CD4-positive, alpha-beta T cell treated with Interleukin-17A for 1 hour (primary cell): ENCODE data around the gene PNPLA2.

Experiments used
- DNase-seq: peaks from one replicate; pipeline ENCODE4 v3.0.0-alpha.2; 2020

Gene PNPLA2

GRCh38 chr11:819943-820649, 1.4 kb downstream of the PNPLA2 start:
- peak; percentile 96 for DNase-seq

DNA sequence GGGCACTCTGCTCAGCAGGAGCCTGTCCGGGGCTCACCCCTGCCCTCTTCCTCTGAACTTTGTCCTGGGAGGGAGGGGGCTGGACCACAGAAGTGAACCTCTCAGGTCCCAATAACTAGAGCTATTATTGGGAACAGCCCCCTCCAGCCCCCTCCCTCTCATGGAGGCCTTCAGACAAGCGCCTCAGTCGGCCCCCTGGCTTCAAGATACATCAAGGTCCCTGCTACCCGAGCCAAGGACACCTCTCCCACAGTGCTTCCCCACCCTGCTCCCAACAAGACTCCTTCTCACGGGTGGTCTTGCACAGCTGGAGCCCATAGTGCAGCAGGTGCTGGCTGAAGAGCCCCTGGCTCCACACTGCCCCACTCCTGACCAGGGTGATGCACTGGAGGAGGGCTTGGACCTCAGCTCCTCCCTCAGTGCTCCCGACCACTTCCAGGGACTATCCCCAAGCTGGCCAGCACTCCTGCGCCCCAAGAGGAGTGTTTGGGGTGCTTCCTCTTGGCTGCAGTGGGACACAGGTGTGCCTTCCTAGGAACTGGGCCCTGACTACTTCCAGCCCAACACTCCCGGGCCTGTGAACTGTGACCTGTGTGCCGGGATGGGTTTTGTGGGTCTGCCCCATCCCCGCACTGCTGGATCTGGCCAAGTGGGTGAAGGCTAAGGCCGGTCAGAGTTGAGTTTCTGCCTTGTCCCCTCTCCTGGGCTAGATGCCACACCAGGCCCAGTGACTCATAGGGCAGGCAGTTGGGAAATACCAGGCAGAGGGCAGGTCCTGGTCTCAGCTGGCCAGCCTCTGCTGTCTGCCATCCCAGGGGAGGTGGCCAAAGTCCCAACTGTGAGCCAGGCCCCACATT, 2.2 kb downstream of the PNPLA2 start:
- no peak for DNase-seq

DNA sequence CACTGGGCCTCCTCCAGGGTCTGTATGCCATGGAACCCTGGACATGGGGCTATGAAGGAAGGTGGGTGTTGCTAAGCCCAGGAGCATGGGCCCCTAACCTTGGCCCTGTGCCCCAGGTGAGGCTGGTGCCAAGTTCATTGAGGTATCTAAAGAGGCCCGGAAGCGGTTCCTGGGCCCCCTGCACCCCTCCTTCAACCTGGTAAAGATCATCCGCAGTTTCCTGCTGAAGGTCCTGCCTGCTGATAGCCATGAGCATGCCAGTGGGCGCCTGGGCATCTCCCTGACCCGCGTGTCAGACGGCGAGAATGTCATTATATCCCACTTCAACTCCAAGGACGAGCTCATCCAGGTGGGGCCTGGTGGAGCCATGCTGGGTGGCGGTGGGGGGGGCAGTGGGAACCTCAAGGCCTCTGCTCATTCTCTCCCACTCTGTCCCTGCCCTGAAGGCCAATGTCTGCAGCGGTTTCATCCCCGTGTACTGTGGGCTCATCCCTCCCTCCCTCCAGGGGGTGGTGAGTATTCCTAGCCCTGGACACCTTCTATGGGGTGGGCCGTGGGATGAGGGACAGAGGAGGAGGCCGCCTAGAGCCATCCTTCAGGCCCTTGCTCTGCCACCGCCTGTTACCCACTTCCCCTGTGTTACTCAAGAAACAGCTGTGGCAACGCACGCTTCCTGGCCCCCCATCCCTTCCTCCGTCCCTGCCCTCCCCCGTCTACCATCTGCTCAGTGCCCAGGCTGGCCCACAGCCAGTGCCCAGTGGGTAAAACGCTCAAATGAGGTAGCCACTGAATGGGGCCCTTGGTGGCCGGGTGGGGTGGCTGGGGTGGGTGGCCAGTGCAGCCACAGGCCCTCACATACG, 3.0 kb downstream of the PNPLA2 start:
- DNase-seq, result no peak

DNA sequence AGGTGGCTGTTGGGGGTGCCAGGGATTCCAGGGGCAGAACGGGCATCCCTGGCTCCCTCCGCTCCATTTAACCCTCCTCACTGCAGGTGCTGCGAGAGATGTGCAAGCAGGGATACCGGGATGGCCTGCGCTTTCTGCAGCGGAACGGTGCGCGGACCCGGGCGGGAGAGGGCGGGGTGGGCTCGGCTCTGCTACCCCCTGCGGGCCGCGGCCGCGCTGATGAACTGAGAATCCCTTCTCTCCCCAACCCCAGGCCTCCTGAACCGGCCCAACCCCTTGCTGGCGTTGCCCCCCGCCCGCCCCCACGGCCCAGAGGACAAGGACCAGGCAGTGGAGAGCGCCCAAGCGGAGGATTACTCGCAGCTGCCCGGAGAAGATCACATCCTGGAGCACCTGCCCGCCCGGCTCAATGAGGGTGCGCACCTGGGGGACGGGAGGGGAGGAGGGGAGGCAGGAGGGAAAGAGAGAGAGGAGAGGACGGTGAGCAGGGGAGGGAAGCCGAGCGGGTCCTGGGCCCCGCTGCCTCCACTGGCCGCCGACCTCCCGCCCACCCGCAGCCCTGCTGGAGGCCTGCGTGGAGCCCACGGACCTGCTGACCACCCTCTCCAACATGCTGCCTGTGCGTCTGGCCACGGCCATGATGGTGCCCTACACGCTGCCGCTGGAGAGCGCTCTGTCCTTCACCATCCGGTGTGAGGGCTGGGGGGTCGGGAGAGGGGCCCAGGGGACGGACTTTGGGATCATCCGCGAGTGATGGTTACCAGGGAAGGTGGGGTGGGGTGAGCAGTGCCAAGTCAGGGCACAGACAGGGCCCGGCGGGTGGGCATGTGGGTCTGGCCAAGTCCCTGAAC, 5.0 kb downstream of the PNPLA2 start:
- no peak for DNase-seq

- DNase-seq, result no peak
Measured at GRCh38 chr11:824292-824880, 5.7 kb downstream of the PNPLA2 start.

DNA sequence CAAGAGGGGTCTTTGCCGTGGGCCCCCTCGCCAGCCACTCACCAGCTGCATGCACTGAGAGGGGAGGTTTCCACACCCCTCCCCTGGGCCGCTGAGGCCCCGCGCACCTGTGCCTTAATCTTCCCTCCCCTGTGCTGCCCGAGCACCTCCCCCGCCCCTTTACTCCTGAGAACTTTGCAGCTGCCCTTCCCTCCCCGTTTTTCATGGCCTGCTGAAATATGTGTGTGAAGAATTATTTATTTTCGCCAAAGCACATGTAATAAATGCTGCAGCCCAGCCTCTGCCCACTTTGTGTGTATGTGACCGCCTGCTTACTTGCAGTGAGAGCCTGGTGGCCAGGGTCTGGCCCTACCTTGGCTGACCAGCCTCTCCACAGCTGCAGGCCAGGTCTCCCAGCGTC, 6.2 kb downstream of the PNPLA2 start:
- no peak for DNase-seq

DNA sequence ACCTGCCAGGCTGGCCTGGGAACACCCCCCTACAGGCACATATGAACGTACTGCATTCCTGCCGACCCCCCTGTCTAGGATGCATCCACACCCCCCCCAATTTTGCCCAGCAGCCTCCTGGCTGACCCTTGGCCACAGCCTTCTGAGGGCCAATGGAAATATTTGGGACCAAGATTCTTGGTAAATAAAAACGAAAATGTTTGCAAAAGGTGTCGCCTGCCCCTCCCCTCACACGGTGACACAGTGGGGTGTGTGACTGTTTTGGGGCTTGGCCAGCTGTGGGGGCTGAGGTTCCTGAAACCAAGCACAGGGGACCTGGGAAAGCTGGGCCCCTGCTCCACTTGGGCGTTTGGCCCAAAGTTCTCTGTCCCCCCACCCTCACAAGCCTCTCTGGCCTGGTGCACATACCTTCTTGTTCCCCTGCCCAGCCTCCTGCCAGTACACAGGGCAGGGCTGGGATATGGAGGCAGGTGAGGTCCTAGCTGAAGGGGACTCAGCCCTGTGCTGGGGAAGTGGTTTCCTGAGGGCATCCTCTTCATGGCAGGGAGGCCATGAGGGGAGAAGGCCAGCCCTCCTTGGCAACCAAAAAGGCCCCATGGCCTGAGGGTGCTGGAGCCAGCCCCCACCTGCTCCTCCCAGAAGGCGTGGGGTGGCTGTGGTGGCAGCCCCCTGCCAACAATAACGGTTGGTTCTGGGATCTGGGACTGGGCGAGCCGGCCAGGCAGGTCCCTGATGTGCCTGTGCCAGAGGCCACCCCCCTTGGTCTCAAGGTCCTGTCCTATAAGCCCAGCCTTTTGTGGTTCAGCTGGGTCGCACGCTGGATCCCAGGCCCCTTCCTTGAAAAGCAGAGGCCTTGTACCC, 6.9 kb downstream of the PNPLA2 start:
- no peak for DNase-seq

- no peak for DNase-seq
Measured at GRCh38 chr11:826227-826621, 7.5 kb downstream of the PNPLA2 start.

DNA sequence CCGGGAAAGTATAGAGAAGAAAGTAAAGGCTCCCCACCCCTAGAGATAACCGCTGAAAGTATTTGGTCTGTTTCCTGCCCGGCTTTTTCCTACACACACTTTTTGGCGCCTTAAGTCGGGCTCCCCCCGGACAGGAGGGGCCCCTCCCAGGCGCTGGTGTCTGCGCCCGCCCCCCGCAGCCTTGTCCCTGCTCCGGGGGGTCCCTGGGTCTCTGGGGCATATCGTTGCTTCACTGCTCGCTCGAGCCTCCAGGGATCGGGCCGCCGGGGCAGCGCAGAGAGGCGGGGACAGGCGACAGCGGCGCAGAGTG, 8.1 kb downstream of the PNPLA2 start:
- no peak for DNase-seq

- no peak for DNase-seq
Measured at GRCh38 chr11:827146-827896, 8.6 kb downstream of the PNPLA2 start.

GRCh38 chr11:827897-828192, 9.1 kb downstream of the PNPLA2 start, which contains the start of gene CRACR2B:
Gene CRACR2B, plus strand, starts transcription at chr11:827919. Its CDS starts 689 bp downstream, at chr11:828608.
- no peak for DNase-seq

DNA sequence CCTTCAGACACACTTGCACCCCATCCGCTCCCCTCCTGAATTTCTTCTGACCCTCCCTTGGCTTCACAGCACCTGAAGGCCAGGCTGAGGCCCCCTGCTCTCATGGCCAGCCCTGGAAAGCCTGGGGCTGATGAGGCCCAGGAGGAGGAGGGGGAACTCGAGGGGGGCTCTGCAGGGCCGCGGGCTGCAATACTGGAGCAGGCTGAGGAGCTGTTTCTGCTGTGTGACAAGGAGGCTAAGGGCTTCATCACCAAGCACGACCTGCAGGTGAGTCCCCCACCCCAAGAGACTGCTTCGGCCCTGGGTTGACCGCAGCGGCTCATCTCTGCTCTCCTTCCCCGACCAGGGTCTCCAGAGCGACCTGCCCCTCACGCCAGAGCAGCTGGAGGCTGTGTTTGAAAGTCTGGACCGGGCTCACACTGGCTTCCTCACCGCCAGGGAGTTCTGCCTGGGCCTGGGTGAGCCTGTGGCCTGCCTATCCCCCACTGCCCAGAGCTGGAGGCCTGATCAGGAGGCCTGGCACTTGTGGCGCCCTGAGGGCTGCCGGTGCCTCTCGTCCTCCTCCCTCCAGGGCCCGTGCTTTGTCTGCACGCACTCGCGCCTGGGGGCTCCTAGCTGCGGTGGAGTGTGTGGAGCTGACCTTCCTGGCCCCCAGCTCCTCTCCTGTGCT, 9.9 kb downstream of the PNPLA2 start:
- DNase-seq, result no peak

DNA sequence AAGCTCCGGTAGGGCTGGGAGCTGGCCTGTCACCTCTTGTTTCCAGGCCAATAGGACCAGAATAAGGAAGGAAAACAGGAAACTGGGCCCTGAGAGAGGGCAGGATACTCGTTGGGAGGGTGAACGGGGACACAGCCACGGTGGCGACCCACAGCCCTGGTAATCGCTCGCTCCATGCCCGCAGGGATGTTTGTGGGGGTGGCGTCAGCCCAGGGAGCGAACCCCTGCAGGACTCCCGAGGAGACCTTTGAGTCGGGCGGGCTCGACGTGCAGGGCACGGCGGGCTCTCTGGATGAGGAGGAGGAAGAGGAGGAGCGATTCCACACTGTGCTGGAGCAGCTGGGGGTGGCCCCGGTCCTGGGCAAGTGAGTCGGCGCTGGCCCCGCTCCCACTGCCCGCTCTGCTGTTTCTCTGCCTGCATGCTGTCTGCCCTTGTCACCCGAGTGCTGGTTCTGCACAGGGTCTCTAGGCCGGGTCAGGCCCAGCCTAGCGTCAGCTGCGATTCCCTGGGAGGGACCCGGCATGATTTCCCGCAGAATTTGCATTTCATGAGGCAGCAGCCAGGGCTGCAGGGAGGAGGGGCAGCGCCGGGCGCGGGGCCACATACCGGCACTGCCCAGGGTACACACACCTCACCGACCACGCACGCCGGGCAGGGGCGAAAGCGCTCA, 10.6 kb downstream of the PNPLA2 start:
- DNase-seq, result no peak

- no peak for DNase-seq
Measured at GRCh38 chr11:829847-830294, 11.2 kb downstream of the PNPLA2 start.

DNA sequence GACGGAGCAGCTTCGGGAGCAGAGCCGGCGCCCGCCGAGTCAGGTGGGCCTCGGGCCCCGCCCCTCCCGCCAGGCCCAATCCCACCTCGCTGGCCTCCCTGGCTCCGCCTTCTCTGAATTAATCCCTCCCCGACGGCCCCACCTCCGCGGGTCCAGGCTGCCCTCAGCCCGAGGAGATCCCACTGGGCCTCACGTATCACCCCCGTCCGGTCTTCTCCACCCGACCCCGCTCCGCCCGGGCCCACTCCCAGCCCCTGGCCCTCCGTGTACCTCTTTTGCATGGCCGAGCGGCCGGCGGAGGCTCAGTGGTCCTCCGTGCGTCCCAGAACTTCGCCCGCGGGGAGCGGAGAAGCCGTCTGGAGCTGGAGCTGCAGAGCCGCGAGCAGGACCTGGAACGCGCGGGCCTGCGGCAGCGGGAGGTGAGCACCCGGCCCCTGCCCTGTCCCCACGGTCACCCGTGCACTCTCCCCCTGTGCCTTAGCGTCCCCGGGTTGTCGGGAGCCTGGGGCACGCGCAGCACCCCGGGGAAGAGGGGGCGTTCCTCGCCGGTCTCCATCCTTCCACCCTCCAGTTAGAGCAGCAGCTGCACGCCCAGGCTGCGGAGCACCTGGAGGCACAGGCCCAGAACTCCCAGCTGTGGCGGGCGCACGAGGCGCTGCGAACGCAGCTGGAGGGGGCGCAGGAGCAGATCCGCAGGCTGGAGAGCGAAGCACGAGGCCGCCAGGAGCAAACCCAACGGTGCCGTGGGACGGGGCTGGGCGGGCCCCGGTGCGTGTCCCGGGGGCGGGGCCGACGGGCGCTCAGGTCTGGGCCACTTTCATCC, 11.8 kb downstream of the PNPLA2 start:
- DNase-seq, result peak; percentile 67

DNA sequence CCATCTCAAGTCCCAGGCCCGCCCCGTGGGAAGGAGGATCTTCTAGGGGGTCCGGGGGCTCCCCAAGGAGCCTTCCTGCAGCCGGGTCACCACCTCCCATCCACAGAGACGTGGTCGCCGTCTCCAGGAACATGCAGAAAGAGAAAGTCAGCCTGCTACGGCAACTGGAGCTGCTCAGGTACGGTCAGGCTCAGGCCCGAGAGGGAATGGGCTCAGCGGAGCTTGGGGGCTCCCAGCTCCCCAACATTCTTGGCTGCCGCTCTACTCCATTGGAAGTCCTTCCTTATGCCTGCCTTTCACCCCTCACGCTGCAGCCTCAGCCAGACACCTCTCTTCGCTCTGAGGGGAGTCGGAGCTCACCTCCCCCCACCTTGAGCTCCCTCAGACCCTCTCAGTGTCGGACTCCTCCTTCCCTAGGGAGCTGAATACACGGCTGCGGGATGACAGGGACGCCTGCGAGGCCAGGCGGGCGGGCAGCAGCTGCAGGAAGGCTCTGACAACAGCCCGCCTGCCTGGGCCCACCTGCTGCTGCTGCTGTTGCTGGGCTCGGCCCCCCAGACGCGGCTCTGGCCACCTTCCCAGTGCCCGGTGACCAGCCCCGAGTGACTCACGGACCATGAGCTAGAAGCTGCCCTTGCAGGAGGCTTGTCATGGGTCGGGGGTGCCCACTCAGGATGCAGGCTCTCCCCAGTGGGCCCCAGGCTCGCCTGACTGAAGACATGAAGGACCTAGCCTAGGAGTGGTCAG, 12.6 kb downstream of the PNPLA2 start:
- DNase-seq, result no peak

GRCh38 chr11:831961-832528, 13.3 kb downstream of the PNPLA2 start:
- DNase-seq, result no peak
